ENCODE data around the gene PARD3B.

PARD3B gene

GRCh38 chr2:204632410-204632809 is 87.1 kb downstream of the PARD3B start:
- TF ChIP-seq, protein P1, sequence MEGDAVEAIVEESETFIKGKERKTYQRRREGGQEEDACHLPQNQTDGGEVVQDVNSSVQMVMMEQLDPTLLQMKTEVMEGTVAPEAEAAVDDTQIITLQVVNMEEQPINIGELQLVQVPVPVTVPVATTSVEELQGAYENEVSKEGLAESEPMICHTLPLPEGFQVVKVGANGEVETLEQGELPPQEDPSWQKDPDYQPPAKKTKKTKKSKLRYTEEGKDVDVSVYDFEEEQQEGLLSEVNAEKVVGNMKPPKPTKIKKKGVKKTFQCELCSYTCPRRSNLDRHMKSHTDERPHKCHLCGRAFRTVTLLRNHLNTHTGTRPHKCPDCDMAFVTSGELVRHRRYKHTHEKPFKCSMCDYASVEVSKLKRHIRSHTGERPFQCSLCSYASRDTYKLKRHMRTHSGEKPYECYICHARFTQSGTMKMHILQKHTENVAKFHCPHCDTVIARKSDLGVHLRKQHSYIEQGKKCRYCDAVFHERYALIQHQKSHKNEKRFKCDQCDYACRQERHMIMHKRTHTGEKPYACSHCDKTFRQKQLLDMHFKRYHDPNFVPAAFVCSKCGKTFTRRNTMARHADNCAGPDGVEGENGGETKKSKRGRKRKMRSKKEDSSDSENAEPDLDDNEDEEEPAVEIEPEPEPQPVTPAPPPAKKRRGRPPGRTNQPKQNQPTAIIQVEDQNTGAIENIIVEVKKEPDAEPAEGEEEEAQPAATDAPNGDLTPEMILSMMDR (IDR thresholded peaks at IDR 0.05; ENCODE audit: low read length, missing control alignments) = no peak
- DNase-seq (ENCODE audit: low read depth) = no peak
- no peak overlapping the region for H3K4me3 ChIP-seq (replicated peaks; ENCODE audit: low read depth, low read length)

DNA sequence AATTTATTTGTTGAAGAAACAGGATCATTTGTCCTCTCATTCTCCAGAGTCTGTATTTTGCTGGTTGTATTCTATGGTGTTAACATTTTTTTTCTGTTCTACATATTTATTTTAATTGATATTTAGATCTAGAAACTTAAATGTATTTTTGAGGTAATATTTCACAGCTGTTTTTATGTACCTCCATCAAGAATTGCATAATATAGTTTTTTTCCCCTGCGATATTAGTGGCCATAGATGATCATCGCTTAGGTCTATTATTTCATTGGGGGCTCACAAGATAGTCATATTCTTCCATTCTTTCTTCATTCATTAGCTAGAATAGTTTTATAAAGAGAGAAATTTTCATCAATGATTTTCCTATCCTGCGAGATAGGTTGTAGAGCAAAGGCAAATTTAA is 89.3 kb downstream of the PARD3B start:
- DNase-seq (ENCODE audit: low read depth) = no peak
- TF ChIP-seq, protein P1 (IDR thresholded peaks at IDR 0.05; ENCODE audit: low read length, missing control alignments) = no peak

DNA sequence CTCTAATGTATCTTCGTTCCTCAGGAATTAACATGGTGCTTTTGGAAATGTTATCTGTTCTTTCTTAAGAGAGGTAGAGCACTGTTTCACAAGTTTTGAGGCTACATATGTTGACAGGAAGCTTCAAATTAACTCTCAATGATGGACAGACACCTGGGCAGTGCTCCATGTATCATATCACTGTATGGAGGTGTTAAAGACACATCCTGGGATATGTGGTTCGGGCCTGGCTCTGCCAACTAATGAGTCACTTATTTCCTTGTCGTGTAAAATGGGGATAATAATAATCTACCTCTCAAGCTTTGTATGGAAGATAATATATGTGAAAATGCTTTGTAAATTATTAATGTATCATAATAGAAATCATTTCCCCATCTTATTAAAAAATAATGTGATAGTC is 90.2 kb downstream of the PARD3B start:
- no peak overlapping the region for H3K4me3 ChIP-seq (replicated peaks; ENCODE audit: low read depth, low read length)
- no peak for DNase-seq (ENCODE audit: low read depth)
- TF ChIP-seq, protein P1 (IDR thresholded peaks at IDR 0.05; ENCODE audit: low read length, missing control alignments) = no peak

More for the DNA sequence above, 89.3 kb downstream of the PARD3B start:
- H3K4me3 ChIP-seq (replicated peaks; ENCODE audit: low read depth, low read length) = no peak overlapping the region

DNA sequence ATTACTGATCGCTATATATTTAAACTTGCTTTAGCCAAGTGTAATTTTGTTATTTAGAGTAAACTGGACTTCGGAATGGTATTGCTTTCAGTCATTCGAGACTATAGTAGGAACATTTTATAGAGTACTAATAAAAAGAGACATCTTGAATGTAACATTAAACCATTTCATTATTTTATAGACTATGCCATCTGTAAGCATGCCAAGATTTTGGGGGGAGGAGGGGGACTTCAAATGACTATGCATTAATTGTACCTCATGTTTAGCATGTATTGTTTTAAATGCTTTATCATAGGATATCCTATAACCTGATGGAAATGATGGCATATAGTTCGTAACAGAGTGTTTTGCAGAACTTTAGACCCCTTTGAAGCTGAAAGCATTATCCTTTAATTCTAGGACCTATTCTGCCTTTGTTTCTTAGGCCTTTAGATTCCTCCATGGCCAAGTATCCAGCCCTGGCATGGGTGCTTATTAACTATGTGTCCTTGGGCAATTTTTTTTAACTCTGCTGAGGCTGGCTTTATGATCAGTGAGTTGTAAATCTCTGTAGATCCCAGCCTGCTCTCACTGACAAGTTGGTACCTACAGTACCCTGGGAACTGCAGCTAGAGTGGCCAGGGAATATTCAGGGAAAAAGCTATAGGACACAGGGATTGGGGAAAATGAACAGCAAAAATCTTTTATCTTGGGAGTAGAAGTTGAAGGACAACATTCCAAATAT is 93.4 kb downstream of the PARD3B start:
- H3K4me3 ChIP-seq (replicated peaks; ENCODE audit: low read depth, low read length) = no peak overlapping the region
- DNase-seq (ENCODE audit: low read depth) = no peak
- TF ChIP-seq, protein P1 (IDR thresholded peaks at IDR 0.05; ENCODE audit: low read length, missing control alignments) = no peak

DNA sequence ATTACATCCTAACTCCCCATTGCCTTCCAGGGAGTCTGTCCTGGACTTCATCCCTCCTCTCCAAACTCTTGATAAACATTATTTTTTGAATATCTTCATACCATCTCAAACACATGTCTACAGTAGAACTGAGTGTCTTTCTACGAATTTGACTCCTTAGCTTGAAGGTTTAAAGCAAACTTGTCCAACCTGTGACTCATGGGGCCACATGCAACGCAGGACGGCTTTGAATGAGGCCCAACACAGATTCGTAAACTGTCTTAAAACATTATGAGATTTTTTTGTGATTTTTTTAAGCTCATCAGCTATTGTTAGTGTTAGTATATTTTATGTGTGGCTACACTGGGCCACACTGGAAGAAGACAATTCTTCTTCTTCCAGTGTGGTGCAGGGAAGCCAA is 98.1 kb downstream of the PARD3B start:
- H3K4me3 ChIP-seq (replicated peaks; ENCODE audit: low read depth, low read length) = no peak overlapping the region
- no peak for DNase-seq (ENCODE audit: low read depth)
- TF ChIP-seq, protein P1 (IDR thresholded peaks at IDR 0.05; ENCODE audit: low read length, missing control alignments) = no peak

DNA sequence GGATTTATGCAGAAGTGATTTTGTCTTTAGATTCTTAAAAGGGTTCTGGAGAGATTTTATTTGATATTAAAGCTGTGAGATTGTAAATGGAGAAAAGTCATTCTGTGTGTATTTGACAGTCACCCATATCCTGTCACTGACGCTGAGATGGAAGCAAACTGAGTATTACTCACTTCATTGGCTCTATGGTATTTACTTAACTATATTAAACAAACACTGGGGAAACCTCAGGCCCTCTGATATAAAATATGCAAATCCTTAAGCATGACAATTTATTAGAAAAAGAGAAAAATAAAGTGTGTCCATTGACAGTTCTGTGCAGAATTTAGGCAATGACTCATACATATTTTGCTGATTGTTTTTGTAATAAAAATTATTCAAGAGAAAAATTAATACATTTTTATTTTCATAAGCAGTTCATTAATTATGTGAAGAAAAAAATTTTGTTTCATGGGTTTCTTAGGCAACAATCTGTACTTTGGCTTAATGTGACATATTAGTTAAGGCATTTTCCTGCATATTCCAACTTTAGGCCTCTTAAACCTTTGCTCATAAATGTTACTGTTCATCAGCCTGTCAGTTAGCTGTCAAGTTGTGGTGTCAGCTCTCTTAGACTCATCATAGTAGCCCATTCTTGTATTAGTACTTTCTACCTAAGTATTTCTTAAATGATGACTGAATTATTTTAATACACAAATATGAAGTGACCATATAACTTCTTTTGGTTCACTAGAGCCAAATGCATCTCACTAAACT is 99.9 kb downstream of the PARD3B start:
- TF ChIP-seq, protein P1 (IDR thresholded peaks at IDR 0.05; ENCODE audit: low read length, missing control alignments) = no peak
- no peak overlapping the region for H3K4me3 ChIP-seq (replicated peaks; ENCODE audit: low read depth, low read length)
- peak; percentile 25 for DNase-seq (ENCODE audit: low read depth)

Measured in fibroblast of pulmonary artery (primary cell).